NOMO-1 (cell line): ENCODE measurements around the gene PRKD2.

ENCODE experiments used
- DNase-seq, 2 experiments: peaks; one replicate each; lab custom pipeline; 2025; ENCODE audit not compliant: unreplicated experiment in 2 of 2; lab: John Stamatoyannopoulos, UW

The PRKD2 gene

DNA sequence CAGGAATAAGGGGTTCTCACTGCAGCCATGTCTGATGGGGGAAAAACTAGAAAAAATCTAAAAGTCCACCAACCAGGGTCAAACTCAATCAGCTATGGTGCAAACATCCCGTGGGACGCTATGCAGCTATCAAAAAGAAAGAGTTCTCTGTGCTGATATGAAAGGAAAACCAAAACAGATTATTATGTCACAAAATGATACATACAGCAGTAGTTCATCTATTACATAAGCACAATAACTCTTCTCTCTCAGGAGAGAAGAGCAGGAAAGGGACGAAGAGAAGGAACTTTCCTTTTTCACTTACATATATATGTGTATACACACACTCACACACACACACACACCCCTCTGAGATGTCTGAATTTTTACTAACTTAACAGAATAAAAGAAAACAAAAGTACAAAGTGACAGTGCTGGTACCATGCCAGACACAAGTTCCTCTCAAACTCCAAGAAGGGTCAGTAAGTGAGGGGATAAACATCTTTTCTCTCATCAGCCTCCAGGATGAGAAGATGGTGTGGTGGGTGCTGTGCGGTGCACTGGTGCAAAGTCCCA, 26.1 kb upstream of the PRKD2 start:
- DNase-seq: no peak

DNA sequence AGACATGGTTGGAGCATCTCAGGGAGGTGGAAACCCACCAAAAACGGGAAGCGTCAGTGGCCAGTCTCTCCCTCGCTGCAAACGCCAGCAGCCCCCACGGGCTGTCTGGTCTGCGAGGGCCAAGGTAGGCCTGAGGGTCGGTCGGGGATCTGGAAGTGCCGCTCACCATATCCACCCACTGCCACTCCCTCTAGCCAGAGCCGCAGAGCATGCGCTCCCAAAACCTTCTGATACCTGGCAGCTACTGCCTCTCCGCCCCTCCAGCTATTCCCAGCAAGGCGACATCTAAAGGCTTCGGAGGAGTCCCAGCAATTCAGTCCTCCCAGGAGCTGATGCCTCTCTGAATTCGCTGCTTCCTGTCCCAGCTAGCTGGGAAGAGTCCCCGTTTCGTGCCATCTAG, 24.5 kb upstream of the PRKD2 start:
- DNase-seq: no peak

DNA sequence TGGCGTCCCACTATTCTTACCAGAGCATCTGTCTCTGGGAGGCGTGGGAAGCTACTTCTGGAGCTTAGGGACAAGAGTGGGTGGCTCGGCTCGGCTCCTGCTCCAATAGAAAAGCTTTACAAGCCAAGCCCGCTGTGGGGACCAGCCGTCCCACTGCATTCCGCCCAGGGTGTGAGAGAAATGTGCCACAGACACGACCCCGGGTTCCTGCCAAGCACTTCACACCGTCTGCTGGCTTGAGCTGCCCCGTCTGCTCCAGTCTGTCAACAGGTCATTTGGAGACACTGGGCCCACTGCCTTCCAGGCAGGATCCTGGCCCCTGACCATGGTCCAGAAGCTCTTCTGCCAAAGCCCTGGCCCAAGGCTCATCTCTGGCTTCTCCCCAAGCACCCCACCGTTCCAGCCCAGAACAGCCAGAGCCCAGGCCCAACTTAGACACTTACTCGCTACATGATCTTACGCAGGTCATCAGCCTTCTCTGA, 22.4 kb upstream of the PRKD2 start:
- no peak for DNase-seq

DNA sequence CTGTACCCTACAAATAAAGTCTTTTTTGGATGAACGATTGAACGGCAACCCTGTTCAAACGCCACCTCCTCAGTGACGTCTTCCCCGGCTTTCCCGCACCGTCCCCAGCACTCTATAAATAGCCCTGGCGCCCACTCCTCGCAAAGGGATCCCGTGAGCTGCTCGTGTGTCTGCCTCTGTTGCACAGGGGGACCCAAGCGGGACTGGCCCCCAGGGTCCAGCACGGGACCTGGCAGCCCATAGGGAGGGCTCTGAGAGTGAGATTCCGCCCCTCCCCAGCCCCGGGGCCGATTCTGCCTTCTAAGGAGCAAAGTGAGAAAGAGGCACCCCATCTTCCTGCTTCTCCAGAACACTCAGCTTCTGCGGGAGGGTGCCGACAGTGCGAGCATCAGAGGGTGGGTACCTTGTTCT, 20.9 kb upstream of the PRKD2 start:
- DNase-seq: no peak

DNA sequence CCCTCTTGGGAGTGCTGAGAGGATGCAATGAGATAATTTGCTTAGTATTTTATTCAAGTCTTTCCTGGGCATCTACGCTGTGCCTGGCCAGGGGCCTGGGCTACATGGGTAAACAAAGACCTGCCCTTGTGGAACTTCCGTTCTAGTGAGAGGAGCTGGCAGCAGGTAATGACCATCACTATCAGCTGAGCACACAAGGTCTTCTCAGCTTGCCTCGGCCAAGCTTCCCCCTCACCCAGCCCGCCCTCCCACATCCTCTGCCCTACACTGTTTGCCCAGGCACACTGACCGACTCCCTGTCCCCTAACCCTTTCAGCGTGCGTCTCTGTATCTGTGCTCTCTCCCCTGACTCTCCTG, 20.4 kb upstream of the PRKD2 start:
- DNase-seq: no peak

DNA sequence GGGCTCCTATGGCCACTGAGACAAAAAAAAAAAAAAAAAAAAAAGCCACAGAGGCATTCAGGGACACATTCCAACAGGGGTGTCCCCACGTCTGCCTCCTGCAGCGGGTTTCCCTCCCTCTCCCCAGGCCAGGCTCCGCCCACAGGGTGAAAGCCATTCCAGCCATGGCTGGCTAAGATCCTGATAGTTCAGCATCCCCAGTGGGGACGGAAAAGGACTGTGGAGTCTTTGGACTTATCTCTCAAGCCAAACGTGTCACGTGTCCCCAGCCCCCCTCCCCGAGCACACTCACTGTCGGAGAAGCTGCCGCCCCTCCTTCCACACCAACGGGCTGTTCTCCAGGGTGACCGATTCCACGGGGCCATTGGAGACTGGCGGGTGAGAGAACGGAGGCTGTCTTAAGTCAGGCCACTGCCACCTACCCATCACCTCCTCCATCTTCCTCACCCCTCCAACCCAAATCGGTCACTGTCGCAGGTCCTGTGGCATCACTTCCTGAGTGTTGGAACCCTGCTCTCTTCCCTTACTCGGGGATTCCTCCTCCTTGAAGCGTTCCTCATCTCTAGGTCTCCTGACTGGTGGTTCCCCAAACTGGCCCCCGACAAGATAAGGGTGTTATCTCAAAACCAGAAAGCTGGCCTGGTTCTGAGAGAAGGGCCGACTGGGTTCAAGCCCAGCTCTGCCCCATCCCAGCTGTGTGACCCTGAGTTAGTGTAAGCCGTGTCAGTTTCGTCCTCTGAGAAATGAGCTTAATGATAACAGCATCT, 19.8 kb upstream of the PRKD2 start:
- DNase-seq: no peak

DNA sequence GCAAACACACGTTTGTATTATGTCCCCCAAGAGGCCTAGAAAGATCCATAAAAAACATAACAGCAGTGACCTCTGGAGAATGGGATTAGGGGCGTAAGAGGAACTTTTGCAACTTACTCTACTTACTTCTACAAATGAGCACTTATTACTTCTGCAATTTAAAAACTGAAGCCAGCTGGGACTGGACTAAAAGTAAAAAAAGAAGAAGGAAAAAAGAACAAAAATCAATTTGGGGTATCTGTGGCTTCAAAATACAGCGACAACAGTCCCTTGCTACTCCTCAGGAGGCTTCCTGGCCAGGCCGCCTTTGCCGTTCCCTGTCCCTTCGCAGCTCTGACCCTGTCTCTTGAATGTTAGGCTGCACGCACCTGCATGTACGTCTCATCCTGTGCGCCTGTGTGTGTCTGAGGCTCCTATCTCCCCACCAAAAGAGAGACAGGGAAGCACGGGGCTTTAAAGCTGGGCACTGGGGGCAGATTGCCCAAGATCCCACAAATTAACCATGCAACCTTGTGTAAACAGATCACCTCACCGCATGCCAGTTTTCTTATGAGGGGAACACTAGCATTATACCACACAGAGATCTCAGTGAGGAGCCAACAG, 16.9 kb upstream of the PRKD2 start:
- DNase-seq: peak; percentile 81 to 85

DNA sequence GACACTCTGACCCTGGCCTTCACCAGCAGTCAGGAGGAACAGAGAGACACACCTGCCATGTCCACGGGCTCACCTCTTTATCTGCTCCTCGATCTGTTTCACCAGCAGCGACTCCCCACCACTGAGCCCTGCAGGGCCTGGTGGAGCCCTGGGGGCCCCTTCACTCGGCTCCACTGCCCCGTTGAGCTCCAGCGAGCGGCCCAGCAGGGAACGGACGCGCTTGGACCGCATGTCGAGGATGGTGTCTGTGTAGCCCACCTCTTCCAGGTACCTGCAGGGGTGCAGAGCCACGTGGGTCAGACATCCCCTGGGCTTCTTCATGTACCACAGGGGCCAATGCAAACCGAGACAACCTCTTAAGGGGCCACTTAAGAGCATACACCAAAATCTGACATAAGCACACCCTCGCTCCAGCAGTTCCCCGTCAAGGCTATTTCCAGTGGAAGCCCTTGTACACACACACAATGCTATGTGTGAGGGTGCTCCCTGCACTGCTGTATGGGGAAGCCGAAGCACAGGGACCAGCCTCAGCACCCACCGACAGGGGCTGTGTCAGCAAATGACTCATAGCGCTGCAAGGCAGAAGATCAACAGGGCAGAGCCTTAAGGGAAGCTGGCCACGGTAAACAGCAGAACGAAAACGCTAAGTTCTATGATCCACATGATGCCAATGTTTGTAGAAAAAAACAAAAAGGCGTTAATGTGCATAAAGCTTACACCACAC, 16.2 kb upstream of the PRKD2 start:
- peak; percentile 80 to 85 for DNase-seq

DNA sequence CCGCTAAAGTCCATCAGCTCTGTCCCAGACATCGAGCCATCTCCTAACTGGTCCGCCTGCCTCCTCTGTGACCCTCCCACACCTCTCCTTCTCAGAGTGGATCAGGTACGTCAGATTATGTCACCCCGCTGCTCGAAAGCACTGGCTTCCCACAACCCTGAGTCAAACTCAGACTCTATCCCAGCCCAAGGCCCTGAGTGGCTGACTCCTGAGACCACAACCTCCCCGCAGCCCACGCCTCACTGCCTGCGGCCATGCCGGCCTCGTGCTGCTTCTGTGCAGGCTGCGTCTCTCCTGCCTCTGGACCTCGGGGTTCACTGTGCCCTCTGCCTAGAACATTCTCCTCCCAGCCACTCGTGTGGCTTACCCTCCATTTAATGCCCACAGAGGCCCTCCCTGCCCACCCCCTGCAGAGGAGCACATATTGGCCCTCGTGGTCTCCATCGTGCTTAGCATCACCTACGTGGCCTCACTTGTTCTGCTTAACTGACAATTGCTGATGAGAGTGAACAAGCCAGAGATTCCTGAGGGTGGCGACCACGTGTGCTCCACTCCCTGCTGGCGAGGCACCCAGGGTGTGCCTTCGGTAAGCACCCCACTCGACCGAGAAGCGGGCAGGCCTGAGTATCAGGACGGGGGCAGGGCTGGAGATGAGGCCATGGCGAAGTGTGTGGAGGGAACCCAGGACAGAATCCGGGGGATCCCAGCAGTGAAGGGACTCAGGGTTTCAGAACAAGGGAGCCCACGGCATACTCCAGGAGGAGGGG, 15.4 kb upstream of the PRKD2 start:
- no peak for DNase-seq

DNA sequence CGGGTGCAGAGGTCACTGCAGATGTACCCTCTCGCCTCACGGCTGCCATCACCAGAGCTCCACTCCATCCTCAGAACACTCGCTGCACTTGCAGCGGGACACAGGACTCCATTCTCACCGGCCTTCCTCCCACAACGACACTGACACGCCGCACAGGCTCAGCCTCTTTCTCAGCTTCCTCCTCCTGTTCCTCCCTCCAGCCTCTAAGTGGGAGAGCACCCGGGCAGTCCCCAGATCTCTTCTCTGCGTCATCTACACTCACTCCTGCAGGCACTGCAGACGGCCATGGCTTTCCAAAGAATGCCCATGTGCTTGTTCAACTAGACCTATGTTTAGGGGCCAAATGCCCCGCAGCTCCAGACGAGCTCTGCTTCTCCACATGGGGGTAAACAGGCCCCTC, 14.7 kb upstream of the PRKD2 start:
- DNase-seq: peak; percentile 20 to 26

DNA sequence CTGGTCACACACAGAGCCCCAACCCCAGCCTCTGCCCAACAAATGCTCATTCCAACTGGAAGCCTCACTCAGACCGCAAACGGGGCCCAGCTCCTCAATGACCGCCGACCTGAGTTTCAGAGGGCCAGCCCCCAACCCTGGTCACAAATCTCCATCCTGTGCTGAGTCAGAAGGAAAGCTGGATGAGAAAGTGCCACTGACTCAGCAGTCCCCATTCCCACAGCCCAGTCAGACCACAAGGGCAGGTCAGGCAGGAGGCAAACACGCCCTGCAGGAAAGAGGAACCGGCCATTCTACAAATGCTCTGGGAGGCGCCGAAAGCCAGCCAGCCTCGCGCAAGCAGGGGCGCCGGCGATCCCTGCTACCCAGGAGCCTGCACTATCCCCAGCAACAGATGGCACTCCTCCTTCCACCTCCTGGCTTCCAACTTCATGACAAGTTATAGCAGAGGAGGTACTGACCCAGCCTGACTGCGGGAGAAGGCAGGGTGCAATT, 14.1 kb upstream of the PRKD2 start:
- peak; percentile 88 to 89 for DNase-seq

DNA sequence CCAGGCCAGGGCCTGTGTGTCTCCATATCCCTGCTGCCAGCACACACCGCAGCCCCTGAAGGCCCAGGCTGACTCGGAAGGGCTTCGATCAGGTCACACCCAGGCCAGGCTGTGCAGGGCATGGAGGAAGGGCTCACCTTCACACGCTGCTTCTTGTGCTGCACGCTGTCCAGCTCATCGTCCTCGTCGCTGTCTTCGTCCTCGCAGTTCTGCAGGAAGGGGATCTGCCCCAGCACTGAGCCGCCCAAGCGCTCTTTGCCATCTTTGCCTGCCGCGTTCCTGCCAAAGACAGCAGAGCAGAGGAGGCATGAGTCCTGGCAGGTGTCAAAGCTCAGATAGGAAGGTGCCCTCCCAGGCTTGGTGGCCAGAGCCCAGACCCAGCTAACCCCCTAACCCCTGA, 13.7 kb upstream of the PRKD2 start:
- no peak for DNase-seq

DNA sequence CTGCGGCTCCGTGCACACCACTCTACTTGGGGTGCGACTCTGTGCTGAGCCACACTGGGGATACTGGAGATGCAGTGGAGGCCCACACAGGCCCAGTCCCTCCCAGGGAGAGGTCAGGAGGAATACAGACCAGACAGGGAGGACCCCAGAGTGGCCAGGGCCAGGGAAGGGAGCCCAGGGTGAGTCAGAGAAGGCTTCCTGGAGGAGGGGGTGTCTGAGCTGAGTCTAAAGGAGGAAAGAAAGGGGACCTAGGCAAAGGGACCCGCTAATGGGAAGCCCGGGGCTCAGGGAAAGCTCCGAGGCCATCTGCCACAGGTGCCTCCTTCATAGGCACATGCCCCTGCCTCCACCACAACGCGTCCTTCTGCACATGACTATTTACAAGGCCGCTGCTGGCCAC, 13.3 kb upstream of the PRKD2 start:
- no peak for DNase-seq

DNA sequence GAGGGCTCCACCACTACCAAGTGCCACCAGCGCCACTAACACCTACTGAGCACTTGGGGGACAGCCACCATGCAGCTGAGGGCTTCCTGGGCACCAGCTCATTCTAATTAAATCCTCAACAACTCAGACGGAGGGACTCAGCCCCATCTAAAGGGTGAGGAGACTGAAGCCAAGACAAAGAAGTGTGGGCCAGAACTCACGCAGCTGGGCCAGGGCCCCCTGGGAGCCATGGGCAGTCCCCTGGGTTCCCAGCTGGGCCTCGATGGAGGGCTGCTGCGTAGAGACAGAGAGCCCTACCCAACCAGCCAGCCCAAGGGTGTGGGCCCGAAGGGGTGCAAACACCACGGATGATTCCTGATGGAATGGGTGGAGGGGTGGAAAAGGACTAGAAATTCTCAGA, 12.8 kb upstream of the PRKD2 start:
- no peak for DNase-seq

DNA sequence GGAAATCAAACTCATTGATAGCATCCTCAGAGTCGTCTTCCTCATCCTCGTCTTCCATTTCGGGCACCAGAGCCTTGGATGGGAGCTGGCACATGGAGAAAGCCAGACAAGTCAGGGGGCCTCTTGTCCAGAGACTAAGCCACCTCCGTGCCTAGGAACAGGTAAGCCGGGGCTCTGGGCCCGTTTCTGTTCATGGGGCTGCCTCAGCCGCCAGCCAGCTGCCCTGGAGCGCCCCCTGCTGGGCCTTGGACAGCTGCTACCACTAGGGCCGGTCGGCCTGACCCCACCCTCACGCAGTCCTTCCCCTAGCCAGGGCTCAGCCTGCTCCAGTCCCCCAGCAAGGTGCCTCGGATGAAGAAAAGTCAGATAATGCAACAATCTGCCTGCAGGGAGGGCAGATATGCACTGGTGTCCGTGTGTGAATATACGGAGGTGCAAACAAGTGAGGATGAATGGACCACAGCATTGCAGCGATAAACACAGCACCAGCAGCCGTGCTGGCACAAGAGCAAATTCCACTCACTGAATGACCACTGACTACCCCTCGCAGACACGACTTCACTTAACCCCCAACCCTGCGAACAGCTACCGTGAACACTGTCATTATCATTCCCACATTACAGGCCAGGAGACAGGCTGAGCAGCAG, 11.9 kb upstream of the PRKD2 start:
- peak; percentile 45 to 58 for DNase-seq

DNA sequence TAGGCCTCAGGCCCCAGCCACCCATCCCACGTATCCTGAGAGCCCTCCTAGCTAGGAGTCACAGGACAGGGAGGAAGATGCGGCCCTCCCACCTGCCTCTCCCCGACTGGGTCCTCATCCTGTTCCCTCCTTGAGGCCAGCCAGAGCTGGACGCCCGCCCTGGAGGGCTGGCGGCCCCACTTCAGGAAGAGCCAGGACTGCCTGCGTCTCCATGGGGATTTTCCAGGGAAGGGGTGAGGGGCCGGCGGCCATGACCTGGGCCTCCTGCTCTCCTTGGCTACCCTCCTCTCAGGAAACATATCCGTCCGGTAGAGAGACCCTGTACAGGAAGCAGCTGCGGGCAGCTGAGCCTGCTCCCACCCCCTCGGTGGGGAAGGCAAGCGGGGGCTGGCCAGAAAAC, 11.3 kb upstream of the PRKD2 start:
- DNase-seq: no peak

DNA sequence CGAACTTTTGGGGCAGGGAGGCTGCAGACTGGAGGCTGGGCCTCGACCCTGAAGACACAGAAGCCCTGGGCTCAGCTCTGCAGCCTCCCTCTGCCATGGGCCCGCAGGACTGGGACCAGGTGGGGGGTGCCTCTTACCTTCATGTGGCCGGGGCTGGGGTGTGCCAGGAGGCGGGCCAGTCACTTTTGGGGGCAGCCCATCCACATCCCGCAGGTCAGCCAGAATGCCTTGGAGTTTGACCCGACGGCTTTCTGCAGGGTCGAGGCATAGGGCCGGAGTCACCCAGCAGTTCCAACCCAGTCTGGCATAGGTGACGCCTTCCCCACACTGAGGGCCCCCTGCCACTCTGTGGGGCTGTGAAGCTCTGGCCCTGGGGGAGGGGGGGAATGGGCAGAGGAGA, 10.8 kb upstream of the PRKD2 start:
- DNase-seq: no peak

DNA sequence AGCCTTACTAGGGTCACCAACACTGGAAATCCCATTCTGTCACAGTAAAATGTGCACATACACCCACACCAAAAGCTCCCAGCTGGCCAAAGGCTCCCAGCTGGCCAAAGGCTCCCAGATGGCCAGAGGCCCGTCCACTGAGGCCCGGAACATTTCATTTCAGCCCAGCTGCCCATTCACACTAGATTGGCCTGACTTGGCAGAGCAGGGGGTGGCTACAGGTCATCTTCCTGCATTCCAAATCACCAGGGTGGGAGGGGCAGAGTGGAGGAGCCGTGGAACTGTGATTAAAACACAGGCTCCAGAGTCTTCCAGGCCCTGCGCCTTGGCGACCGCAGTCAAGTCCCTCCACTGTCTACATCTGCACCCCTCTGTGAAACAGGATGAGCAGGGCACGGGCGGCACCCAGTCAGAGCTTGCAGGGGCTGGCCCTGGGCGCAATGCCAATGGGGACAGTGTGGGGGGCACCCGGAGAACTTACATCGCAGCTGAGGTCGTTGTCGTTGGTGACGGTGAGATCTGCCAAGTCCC, 10.1 kb upstream of the PRKD2 start:
- no peak for DNase-seq

DNA sequence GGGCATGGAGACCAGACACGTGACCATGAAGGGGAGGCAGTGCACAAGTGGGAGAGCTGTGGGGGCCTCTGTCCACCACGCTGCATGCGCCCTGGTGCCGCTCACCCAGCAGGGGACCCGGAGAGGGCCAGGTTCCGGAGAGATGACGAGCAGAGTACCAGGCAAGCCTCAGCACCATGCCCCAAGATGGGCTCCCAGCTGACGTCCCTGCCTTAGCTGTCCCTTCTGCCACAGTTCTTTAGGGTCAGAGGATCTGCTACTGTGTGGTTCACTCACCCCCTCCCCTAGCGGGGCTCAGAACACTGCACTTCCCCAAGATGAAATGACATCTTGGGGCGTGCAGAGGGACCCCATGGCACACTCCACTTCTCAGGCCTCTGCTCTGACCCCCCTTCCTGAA, 9.6 kb upstream of the PRKD2 start:
- DNase-seq: no peak

DNA sequence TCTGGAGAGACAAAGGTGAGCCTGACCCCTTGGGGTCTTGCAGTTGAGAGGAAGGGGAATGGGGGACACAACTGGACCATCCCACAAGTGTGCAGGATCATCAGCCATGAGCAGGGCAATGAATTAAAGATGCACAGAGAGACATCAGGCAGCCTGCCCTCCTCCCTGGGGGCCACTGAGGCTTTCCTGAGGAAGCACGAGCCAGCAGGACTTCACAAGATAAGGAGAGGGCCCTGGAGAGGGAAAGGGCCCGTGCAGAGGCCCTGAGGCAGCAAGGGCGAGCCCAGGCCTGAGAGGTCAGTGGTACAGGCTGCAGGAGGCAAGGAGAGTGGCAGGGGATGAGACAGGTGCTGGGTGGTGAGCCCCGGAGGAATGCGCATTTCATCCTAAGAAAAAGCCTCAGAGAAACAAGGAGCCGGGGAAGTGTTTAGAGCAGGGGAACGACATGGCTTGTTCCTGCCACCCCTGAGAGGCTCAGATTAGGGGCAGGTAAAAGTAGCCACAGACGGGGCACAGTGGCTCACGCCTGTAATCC, 9.0 kb upstream of the PRKD2 start:
- no peak for DNase-seq
